AG10803 (cell line): ENCODE results near the gene DIMT1.

Experiments
- DNase-seq: peaks from one replicate; pipeline ENCODE4 v3.0.0; 2010; ENCODE audit warnings: low read depth
- H3K4me3 ChIP-seq: 2 replicates; pipeline ENCODE4 v1.5.1; 2011; ENCODE audit warnings: mild to moderate bottlenecking, low read length, control low read depth
- TF ChIP-seq, protein P1 (sequence below): conservative IDR thresholded peaks from 2 replicates; pipeline ENCODE4 v1.5.1; 2011; ENCODE audit warnings: mild to moderate bottlenecking, low read length, control low read depth, inconsistent platforms

DIMT1 gene

DNA sequence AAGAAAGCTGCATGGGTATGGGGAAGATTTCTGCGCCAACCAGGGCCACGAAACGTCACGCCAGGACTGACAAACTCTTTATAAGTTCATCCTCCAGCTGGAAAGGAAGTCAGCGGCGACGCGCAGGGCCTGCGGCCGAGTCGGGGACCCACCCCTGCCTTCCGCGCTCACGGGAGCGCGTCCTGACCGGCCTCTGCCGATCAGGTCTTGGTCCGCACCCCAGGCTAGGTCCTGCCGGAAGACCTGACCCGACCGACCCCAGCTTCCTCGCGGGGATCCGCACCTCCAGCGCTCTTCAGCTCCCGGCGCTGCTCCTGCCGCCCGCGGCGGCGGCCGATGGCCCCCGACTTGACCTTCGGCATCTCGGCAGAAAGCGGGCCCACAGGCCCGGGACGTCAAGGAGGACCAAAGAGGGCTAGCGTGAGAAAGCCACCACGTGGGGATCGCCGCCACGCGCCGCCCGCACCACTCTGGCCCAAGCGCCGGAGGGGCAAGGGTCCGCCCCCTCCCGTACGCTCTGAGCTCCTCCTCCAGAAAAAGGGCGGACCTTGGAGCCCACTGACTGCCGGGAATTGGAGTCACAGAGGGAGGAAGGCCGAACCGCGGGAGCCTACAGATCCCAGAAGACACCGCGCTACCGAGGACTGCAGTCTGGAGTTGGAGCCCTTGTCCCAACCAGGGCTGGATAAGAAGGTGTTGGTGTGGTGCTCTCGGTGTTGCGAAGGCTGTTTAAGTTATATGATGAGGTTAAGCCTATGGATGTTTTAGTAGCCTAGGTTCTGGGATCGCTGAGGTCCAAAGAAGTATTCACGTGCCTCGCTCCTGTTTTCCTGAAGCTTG is at the start of gene DIMT1:
DIMT1 (minus strand) TSS at position 495 of the 840 bp plus-strand sequence; CDS start at position 362, 133 bp downstream.
- TF ChIP-seq, protein P1, sequence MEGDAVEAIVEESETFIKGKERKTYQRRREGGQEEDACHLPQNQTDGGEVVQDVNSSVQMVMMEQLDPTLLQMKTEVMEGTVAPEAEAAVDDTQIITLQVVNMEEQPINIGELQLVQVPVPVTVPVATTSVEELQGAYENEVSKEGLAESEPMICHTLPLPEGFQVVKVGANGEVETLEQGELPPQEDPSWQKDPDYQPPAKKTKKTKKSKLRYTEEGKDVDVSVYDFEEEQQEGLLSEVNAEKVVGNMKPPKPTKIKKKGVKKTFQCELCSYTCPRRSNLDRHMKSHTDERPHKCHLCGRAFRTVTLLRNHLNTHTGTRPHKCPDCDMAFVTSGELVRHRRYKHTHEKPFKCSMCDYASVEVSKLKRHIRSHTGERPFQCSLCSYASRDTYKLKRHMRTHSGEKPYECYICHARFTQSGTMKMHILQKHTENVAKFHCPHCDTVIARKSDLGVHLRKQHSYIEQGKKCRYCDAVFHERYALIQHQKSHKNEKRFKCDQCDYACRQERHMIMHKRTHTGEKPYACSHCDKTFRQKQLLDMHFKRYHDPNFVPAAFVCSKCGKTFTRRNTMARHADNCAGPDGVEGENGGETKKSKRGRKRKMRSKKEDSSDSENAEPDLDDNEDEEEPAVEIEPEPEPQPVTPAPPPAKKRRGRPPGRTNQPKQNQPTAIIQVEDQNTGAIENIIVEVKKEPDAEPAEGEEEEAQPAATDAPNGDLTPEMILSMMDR, result no peak
- H3K4me3 ChIP-seq, result peak within 1 kb of the TSS; percentile 86
- DNase-seq, result peak; percentile 97

GRCh38 chr5:62450259-62450658 is 46.6 kb upstream of the DIMT1 start:
- no peak for DNase-seq
- no peak overlapping the region for H3K4me3 ChIP-seq
- TF ChIP-seq, protein P1, result no peak

- TF ChIP-seq, protein P1, result no peak
- no peak overlapping the region for H3K4me3 ChIP-seq
- DNase-seq, result no peak
Observed at GRCh38 chr5:62448528-62448927, 44.8 kb upstream of the DIMT1 start.

DNA sequence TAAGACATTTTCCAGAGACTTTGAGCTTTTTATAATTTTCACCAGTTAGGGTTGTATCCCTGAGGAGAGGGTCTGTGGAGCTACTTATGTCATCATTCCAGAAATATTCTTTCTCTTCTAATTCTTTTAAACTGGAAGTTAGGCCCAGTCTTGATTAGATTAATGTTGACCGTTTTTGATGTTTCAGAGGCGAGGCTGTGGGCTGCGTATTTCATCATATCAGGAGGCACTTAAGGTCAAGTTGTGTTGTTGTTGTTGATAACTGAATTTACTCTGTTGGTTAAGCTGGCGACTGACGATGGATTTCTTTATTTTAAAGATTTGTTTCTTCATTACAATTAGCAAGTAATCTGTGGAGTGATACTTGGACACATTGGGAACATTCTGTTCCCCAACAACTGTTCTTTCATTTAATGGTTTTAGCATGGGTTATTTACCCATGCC is 28.9 kb upstream of the DIMT1 start:
- peak; percentile 40 for DNase-seq
- TF ChIP-seq, protein P1, result no peak
- H3K4me3 ChIP-seq, result no peak overlapping the region

- no peak overlapping the region; the same call in 1 of the 2 replicates for H3K4me3 ChIP-seq
- peak; percentile 58 for DNase-seq
- TF ChIP-seq, protein P1, result no peak
Observed at GRCh38 chr5:62431735-62432620, 28.3 kb upstream of the DIMT1 start.

- TF ChIP-seq, protein P1, result no peak
- no peak for DNase-seq
- H3K4me3 ChIP-seq, result no peak overlapping the region
Observed at GRCh38 chr5:62424763-62425162, 21.1 kb upstream of the DIMT1 start.
